GM19043 (cell line): Measurements from ENCODE around the gene KPNA6.
"Not testable (repeated sequence)": the region's sequence is repeated elsewhere in the genome, so short reads cannot be mapped to it uniquely, and the experiment has no call there.

Experiments
- ATAC-seq: cut with Tn5 transposase; IDR thresholded peaks from one replicate; pipeline ENCODE4 v1.9.1; 2021; ENCODE audit warnings: low read depth; ENCODE audit not compliant: unreplicated experiment

The KPNA6 gene

GRCh38 chr1:32100359-32100758 lies 7.5 kb upstream of the KPNA6 start:
- ATAC-seq = no peak

GRCh38 chr1:32100807-32101708 lies 6.8 kb upstream of the KPNA6 start:
- ATAC-seq = no peak

GRCh38 chr1:32104127-32104526 lies 3.7 kb upstream of the KPNA6 start:
- no peak for ATAC-seq

- no peak for ATAC-seq
These were observed 2.5 kb upstream of the KPNA6 start for GRCh38 chr1:32105338-32105737.

- ATAC-seq = no peak
These were observed 1.1 kb upstream of the KPNA6 start for GRCh38 chr1:32106663-32107275.

GRCh38 chr1:32111040-32111623 lies 3.3 kb downstream of the KPNA6 start:
- ATAC-seq = no peak

- no peak for ATAC-seq
These were observed 3.9 kb downstream of the KPNA6 start for GRCh38 chr1:32111789-32112188.

- ATAC-seq = no peak
These were observed 5.0 kb downstream of the KPNA6 start for GRCh38 chr1:32112806-32113375.

- not testable (repeated sequence) for ATAC-seq
These were observed 5.6 kb downstream of the KPNA6 start for GRCh38 chr1:32113436-32113835.

- ATAC-seq = no peak
These were observed 6.6 kb downstream of the KPNA6 start for GRCh38 chr1:32114420-32114819.

- ATAC-seq = no peak
These were observed 7.6 kb downstream of the KPNA6 start for GRCh38 chr1:32115496-32115895.

GRCh38 chr1:32116531-32116930 lies 8.7 kb downstream of the KPNA6 start:
- no peak for ATAC-seq

GRCh38 chr1:32122151-32122550 lies 14.3 kb downstream of the KPNA6 start:
- no peak for ATAC-seq

- not testable (repeated sequence) for ATAC-seq
These were observed 15.5 kb downstream of the KPNA6 start for GRCh38 chr1:32123361-32123760.

GRCh38 chr1:32125313-32125712 lies 17.5 kb downstream of the KPNA6 start:
- ATAC-seq = no peak

- ATAC-seq = no peak
These were observed 18.9 kb downstream of the KPNA6 start for GRCh38 chr1:32126770-32127169.

- ATAC-seq = no peak
These were observed 19.7 kb downstream of the KPNA6 start for GRCh38 chr1:32127409-32128198.

- ATAC-seq = no peak
These were observed 20.6 kb downstream of the KPNA6 start for GRCh38 chr1:32128479-32128878.

GRCh38 chr1:32128964-32129363 lies 21.1 kb downstream of the KPNA6 start:
- ATAC-seq = no peak

GRCh38 chr1:32133950-32134280 lies 26.1 kb downstream of the KPNA6 start:
- ATAC-seq = not testable (repeated sequence)

GRCh38 chr1:32137111-32137510 lies 29.3 kb downstream of the KPNA6 start:
- ATAC-seq = no peak
